Uterus (tissue), 4 donors: Measurements from ENCODE around the gene PNLIPRP1. TPM values are rescaled to one million over a fixed set of nuclear protein-coding genes. Genes with fewer than 3 reads are reported as not detected.

Experiments
- DNase-seq, 2 donors: peaks; one replicate each; pipeline ENCODE4 v3.0.0-alpha.2; 2019 to 2020
- H3K27ac ChIP-seq, 2 donors: fragments of 200-600 bp; sonication (generic); 1 replicate in 1 of 2; 2 replicates in 1 of 2; pipeline ENCODE4 v1.5.1; 2016 to 2018
- H3K27me3 ChIP-seq, 2 donors: fragments of 200-600 bp; sonication (generic); one replicate each; pipeline ENCODE4 v1.5.1; 2018 to 2019; ENCODE audit warnings: control low read depth in 1 of 2
- H3K36me3 ChIP-seq, 2 donors: fragments of 200-600 bp; sonication (generic); one replicate each; pipeline ENCODE4 v1.5.1; 2019; ENCODE audit warnings: control low read depth in 1 of 2
- H3K4me1 ChIP-seq, 2 donors: fragments of 200-600 bp; sonication (generic); one replicate each; pipeline ENCODE4 v1.5.1; 2018 to 2019; ENCODE audit warnings: control low read depth in 1 of 2
- H3K4me3 ChIP-seq, 2 donors: fragments of 200-600 bp; sonication (generic); 1 replicate in 1 of 2; 2 replicates in 1 of 2; pipeline ENCODE4 v1.5.1; 2018 to 2019; ENCODE audit warnings: mild to moderate bottlenecking in 1 of 2
- H3K9me3 ChIP-seq, 2 donors: fragments of 200-600 bp; sonication (generic); one replicate each; pipeline ENCODE4 v1.5.1; 2019; ENCODE audit warnings: control low read depth in 1 of 2
- CTCF ChIP-seq, 4 experiments: fragments of 200-600 bp in 2 of 4; fragments of 450-650 bp in 2 of 4; sonication (generic) in 2 of 4; IDR thresholded peaks; one replicate each; pipeline ENCODE4 v1.5.1; 2016 to 2019; ENCODE audit warnings: antibody characterized with exemption in 4 of 4, mild to moderate bottlenecking in 2 of 4, moderate library complexity in 1 of 4
- POLR2A ChIP-seq, 2 donors: fragments of 450-650 bp; IDR thresholded peaks; one replicate each; pipeline ENCODE4 v1.6.1; 2016; ENCODE audit warnings: antibody characterized with exemption in 2 of 2, mild to moderate bottlenecking in 1 of 2, moderate library complexity in 1 of 2
- intact Hi-C: fragments of 100-400 bp; cut with DNase I; formaldehyde crosslinking; loops from one replicate; pipeline ENCODE4 v1.15.1; 2023; ENCODE audit warnings: low total_unique reads
- total RNA-seq, 4 donors: library from RNA; depleted of rRNA in 3 of 4; stranded (reverse); fragments of >200 nt in 3 of 4; gene quantifications; one replicate each; pipeline versions ENCODE4 v1.1.0 to v1.2.4, GENCODE V29; 2014 to 2023
- donor health status: DM: yes; HTN: yes; CAD: no.

The PNLIPRP1 gene
- total RNA-seq, 4 donors from 2014 or later: not detected

- no peaks in the 10 kb centered on the region for H3K4me1 ChIP-seq
- DNase-seq: no peak
- intact Hi-C loops: no loop called here
- no peak overlapping the region for H3K4me3 ChIP-seq
- no peaks in the 10 kb centered on the region for H3K27me3 ChIP-seq
- TF ChIP-seq POLR2A (IDR thresholded peaks at IDR 0.05) (no peak), CTCF (IDR thresholded peaks at IDR 0.05) (no peak)
- no peaks in the 10 kb centered on the region for H3K9me3 ChIP-seq
- no peak overlapping the region for H3K27ac ChIP-seq
- H3K36me3 ChIP-seq: no peaks in the 10 kb centered on the region
Measured at GRCh38 chr10:116657863-116658551, 67.2 kb downstream of the PNLIPRP1 start.

Other genes with a start within 250 kb of the PNLIPRP1 start
- gene PNLIPRP3, start 163.1 kb upstream of the PNLIPRP1 start, total RNA-seq: under 1 TPM in 1 of 4 donors, not detected in 3; 0.07 TPM
- not detected for gene PNLIP, start 45.0 kb upstream of the PNLIPRP1 start, total RNA-seq
- gene PNLIPRP2, start 30.0 kb downstream of the PNLIPRP1 start, total RNA-seq: not detected
- 10 to 100 TPM in 2 of 4 donors, 1 to 10 TPM in 2; 4.9 to 32.0 (median 16.0) TPM for gene HSPA12A, start 151.6 kb downstream of the PNLIPRP1 start, total RNA-seq